LHCN-M2 (cell line): ENCODE results near the gene SULF2. TPM values are rescaled to one million over a fixed set of nuclear protein-coding genes. Genes with fewer than 3 reads are reported as not detected.

ENCODE experiments used
- DNase-seq: peaks from one replicate; pipeline ENCODE4 v3.0.0-alpha.2; 2012; ENCODE audit warnings: low read depth
- total RNA-seq: library from RNA; depleted of rRNA; stranded (reverse); fragments of >200 nt; gene quantifications from 2 replicates; pipeline ENCODE4 v1.2.3, GENCODE V29; 2014

SULF2 gene
- total RNA-seq, 1 experiment from 2014 or later: 3.2 TPM

DNA sequence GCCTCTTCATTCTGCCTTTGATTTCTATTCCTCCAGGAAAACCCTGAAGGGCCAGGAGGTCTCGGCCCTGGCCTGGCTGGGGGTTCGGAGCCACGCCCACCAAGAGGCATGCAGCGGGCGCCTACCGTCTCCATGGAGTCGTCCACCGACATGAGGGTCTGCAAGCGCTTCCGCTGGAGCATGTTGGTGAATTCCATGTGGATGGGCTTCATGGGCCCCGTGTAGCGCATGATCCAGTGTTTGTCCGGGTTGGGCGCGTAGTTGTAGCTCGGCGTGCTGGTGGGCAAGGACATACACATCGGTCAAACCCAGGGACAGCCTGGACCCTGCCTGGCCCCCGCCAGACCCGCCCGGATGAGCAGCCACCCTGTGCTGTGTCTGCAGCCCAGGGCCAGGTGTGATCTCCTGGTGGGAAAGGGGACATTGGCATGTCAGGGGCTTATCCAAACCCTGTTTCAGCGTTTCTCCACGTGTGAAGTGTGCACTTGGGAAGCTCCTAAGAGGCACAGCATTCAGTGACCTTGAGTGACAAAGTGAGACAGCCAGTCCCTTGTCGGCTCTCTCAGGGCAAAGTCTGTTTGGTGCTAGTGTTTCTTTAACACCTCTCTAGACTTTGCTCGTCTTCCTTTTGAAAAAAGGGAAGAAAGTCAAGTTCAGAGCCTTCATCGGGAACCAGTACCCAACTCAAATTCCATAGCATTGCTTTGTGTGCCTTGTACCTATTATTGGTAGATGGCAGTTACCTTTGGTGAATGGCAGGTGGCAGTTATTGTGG is 100.8 kb downstream of the SULF2 start:
- DNase-seq: no peak

DNA sequence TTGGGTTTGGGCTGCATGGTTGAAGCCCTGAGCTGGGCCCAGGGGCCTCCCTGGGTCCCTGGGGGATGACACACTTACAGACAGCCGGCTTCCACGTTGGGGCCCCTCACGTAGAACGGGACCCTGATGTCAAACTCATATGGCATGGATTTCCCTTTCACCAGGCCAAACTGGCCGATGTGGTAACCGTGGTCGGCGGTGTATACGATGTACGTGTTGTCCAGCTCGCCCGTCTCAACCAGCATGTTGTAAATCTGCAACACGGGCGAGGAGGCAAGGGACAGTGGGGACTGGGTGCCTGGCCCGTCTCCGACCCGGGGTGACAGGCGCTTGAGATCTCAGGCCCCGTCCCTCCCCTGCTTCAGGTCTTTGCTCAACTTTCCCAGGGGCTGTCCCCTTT is 102.4 kb downstream of the SULF2 start:
- DNase-seq: no peak

DNA sequence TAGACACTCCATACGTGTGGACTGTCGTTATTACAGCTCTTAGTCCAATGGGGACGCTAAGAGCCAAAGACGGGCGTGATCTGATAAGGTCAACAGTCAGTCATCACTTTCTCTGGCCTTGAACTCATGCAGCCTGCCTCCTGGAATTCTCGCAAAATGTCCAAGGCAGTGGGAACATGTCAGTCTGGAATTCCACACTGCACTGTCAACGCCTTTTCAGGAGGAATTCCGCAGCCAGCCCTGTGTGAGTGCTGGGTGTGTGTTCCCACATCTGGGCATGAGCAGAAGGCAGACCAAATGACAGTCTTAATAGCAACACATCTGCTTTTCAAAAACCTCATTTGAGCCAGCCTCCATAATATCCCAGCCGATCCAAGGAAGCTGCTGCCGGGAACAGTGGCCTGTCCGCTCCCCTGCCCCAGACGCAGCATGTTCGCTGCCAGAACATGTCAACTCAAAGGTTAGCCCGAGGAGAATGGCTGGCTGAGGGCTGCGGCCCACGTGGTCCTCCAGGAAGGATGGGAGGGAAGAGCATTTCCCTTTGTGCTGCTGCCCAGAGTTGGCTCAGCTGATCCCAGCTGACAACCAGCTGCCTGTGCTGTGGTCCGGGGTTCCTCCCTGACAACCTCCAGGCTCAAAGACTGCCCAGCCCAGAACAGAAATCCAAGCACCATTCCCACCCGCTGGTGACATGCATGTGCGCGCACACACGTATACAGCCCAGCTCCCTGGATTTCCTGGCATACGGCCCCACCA is 103.1 kb downstream of the SULF2 start:
- DNase-seq: peak; percentile 20

DNA sequence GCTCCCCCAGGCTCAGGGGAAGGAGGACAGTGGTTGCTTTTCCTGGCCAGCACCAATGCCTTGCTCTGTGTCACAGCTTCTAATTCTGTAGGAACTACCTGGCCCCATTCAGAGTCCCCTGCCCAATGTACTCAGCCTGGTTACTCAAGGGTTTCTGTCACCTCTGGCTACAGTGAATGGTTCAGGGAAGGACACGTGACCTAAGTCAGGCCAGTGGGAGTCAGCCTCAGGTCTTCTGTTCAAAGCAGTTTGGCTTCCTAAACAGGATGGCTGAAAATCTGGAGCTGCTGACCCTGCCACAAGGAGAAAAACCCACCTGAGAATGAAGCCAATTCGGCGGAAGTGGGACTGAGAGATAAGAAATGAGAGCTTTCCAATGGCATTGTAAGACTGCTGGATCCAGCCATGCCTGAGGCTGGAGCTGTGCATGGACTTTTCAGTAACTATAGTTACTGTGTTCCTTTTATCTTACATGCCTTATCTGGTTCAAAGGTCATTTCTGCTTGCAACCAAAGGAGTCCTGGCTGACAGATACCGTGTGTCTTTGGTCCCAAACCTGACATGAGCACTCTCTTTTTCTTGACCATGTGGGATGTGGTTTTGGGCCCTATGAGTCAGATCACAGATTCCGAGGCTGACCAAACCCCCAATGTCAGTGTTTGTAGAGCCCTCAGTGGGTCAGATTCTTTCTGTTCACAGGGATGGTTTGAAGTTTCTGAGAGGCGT is 104.3 kb downstream of the SULF2 start:
- DNase-seq: peak; percentile 52

DNA sequence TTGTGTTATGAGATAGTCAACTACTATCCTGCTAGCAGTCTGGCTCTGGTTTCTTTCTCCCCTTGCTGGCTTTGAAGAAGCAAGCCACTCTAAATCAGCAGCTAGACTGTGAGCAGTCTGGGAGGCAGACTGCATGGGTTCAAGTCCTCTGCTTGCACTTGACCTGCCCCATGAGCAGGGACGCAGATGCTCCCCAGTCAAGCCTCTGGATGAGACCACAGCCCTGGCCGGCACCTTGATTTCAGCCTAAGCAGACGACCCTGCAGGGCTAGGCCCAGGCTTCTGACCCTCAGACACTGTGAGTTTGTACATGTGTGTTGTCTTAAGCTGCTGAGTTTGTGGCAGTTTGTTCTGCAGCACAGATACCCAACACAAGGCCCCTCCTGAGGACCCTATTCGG is 105.8 kb downstream of the SULF2 start:
- DNase-seq: no peak

DNA sequence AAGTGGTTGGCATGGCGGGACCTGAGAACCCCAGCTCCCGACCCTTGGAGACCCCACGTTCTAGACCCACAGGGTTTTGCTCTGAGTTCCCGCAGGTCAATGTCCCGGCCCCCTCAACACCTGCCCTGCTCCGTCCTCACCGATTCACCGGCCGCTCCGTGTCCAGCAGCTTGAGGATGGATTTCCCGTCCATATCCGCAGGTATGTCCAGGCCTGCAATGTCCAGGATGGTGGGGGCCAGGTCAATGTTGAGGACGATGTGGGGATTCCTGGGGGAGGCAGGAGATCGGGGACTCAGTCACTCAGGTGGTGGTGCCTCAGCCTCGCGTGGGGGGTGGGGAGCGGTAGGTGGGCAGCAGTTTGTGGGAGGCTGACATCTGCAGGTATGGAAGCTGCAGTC is 106.7 kb downstream of the SULF2 start:
- no peak for DNase-seq

DNA sequence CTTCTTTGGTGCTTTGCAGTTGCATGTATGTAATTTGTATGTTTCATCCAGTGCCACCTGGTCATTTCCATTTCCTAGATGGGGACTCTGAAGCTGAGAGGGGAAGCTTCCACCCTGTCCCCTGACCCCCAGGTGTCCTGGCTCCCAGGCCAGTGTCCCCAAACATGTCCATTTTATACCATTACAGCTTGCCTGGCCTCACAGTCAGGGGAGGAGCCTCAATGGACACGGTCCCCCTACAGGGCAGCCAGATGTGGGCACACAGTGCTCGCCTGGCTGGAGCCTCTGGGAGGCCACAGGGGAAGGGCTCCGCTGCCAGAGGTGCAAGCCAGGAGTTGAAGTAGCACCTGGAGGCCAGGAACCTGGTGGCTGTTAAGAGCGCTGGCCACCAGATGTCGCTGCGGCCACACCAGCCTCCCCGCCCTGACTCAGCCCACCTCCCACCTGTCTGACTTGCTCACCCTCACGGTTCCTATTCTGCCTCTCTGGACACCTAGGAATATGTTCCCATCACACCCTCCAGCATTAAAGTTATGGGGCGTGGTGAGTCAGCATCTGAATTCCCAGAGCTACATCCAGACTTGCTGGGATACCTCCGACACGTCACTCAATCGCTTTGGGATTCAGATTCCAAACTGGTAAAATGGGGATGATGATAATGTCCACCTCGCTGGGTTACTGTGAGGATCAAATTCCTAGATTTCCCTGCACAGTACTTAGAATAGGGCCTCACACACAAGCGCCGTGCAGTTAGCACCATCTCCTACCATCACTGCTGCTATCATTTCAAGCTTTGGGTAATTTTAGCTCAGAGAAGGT is 107.4 kb downstream of the SULF2 start:
- DNase-seq: peak; percentile 14

DNA sequence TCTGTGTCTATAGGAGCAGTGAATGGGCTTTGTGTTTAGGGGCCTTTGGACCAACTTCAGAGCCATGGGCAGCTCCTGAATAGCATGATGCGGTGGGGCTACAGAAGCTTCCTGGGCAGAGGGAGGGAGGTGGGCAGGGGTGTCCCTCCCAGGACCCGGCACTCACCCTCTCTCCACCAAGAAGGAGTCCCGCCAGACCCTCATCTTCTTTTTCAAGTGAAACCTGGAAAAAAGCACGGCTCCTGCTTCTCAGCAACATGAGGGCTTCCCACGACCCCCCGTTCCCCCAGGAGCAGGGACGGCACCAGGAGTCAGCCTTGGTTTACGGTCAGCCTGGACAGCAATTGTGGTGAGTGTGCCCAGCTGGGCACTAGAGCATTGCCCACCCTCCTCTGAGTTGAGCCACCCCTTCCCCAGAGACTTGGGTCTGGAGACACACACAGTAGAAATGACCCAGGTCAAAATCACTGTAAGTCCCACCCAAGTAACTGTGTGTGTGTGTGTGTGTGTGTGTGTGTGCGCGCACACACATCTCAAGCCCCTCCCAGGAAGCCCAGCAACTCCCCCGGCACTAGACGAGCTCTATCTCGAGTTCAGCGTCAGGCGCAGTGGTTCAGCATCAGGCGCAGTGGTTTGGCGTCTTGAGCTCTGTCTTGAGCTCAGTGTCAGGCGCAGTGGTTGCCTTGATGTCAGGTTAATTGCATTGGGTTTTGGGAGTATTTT is 108.2 kb downstream of the SULF2 start:
- DNase-seq: no peak

DNA sequence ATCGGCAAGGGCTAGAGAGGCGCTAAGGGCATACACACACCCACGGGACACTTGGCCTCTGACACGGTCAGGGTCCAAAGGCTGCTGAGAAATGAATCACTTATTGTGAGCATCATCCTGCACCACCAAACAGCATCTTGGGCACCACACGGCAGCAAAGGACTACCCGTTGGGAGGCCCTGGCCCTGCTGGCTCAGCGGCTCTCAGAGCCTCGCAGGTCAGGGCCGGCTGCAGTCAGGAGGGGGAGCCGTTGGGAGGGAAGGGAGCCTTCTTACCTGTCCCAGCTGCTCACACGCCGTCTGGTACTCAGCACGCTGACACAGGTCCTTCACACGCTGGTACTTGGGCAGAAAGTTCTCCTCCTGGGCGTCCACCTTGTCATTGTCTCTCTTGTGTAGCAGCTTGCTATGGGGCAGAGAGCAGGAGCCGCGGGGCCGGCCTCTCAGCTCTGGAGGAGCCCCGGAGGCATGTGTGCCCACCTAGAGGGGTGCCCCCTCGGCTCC is 109.0 kb downstream of the SULF2 start:
- DNase-seq: no peak

DNA sequence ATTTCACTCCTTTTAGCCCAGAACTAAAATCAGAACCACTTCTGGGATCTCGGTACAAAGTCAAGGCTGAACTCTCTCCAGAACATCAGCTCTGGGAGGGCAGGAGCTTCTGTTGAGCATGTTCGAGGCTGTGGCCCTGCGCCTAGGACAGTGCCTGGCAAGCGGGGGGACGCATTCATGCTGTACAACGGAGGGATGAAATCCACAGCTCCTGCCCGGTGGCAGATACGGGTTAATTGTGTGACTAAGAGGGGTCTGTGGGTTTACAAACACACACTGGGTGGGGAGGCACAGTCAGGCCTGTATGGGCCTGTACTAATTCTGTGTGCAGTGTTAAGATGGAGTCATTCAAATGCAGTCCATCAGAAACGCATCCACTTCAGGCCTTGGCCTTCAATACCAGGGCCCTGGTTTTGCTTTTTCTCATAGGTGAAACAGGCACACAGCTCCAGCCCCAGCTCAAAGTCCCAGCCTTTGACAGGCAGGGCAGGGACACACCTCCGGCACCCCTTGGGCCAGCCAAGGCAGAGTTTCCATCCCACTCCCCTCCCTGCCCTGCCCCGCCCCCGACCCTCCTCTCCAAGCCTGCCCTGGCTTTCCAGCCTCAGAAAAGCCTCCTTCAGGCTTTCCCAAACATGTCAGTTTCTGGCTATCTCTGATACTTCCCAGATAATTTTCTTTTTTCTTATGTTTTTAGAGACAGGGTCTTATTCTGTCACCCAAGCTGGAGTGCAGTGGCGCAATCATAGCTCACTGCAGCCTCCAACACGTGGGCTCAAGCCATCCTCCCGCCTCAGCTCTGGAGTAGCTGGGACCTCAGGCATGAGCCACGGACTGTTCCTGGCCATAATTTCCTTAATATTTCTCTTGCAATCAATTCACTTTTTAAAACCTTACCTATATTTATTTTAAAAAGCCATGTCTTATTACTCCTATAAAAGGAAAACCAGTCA is 109.8 kb downstream of the SULF2 start:
- DNase-seq: no peak

DNA sequence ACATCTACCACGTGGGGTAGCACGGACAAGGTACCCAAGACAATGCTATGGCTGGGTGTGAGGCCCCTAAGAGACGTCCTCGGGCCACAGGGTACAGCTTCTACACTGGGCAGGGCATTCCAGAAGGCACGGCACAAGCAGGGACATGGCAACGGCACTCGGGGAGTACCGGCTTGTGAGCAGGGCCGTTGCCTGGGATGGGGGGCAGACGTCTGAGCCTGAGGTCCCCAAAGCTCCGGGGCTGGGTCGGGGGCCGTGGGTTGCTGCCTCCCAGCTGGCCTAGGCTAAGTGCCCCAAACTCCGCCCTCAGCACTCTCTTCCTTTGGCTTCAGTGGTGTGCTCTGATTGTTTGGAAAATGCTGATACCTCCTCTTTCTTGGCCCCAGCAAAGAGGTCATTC is 110.6 kb downstream of the SULF2 start:
- DNase-seq: no peak

DNA sequence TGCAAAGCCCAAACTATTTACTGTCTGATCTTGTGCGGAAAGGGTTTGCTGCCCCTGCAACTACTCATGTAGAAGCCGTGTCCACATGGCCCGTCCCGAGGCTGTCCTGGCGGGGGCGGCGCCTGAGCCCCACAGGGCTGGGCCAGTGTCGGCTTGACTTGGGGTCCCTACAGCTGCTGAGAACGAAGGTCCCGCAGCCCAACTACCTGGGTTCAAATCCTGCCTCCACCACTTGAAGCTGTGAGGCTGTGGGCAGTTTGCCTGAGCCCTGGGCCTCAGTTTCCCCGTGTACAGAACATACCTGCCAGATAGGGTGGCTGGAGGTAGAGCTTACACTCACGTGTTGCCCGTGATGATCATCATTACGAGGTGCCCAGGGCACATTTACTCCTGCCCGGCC is 111.1 kb downstream of the SULF2 start:
- DNase-seq: no peak

DNA sequence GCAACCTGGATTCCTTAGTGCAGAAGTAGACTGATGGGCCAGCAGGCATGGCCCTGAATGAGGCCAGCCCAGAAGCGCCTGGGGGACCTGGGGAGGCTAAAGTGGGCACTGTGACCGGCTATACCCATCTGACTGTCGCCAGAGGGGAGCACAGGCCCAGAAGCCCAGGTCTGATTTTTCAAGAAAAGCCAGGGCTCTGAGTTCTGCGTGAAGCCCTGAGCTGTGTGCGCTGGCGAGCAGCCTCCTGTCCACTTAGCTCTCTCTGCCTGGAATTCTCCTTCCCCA is 111.7 kb downstream of the SULF2 start:
- DNase-seq: no peak

DNA sequence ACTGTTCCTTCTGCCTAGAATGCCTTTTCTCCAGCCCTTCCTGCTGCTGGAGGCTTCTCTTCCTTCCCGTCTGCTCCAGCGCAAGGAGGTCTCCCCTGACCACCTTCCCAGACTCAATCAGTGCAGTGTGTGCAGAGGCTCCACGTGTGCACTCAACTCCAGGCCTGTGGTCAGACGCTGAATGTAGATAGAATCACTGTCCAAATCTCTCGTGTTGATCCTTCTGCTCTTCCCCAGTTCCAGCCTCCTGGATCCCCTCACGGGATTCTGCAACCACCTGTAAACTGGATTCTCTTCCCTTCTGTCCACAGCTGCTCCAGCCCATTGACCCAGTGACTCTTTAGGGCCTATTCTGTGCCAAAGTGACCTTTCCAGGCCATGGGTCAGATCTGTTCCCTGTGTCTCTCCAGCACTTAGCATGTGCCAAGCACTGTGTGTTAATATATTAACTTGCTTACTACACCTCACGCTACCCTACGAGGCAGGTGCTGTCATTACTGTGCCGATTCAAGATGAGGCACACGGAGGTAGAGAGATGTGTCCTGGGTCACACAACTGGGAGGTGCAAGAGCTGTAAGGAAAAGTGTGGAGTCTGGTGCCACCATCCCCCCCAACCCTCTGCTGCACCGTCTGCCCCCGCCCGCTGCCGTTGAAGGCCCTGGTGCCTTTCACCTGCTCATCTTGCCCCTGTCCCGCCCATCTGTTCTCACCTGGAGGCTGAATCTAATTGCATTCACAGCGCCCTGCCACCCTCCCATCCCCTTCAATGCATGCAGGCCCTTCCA is 112.2 kb downstream of the SULF2 start:
- no peak for DNase-seq

DNA sequence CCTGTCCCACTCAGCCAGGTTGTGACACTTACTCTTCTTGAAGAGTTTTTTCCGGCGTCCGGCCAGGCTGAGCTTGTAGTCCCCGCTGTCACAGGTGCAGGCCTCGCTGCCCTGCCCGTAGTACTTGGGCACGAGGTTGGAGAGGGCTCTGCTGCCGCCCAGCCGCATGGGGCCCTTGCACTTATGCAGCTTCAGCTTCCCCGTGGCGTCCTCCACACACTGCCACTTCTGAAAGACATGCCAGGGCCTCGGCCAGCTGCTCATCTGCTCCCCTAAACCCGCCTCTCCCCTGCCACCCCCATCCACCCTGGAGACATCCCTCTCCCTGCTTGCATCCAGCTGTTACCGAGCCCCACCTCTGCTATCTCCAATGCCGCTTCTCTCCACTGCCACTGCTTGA is 113.1 kb downstream of the SULF2 start:
- DNase-seq: no peak

DNA sequence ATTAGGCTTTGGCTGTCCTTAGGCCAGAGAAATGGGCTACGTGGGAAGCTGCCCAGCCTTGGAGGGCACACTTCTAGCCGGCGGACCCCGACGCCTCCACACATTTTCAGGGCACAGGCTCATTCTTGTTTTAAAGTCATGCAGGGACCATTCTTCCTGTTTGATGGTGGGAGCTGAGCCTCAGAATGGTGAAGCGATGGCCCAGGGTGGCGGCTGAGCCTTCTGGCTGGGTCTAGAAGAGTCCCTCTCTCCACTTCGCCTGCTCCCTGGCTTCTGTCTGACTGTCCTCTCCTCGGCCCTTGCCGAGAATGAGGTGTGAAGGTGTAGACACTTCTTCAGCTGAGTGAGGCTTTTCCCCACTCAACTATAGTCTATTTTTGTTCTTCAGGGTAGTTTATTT is 114.4 kb downstream of the SULF2 start:
- DNase-seq: no peak

DNA sequence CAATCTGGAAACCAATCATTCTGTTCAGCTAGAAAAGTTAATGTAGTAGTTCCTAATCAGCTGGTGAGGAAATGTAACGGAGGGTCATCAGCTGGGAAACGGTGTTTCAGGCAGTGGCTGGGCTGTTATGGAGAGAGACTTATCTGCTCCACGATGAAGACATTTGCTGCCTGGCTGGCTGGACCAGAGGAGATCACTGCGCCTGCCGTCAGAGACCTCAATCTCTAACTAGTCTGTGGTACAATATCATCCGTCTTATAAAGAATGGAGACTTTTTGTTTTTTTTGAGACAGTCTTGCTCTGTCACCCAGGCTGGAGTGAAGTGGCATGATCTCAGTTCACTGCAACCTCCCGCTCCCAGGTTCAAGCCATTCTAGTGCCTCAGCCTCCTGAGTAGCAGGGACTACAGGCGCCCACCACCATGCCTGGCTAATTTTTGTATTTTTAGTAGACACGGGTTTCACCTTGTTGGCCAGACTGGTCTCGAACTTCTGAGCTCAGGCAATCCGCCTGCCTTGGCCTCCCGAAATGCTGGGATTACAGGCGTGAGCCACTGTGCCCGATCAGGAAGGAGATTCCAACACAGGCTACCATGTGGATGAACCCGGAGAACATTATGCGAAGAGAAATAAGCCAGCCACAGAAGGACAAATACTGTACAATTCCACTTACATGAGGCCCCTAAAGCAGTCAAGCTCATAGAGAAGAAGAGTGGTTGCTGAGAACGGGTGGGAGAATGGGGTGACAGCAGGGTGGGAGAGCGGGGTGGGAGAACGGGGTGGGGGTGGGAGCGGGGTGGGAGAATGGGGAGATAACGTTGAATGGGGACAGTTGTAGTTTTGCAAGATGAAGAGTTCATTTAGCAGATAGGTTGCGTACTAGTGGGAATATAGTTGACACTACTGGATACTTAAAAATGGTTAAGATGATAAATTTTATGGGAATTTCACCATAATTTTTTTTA is 115.1 kb downstream of the SULF2 start:
- no peak for DNase-seq

DNA sequence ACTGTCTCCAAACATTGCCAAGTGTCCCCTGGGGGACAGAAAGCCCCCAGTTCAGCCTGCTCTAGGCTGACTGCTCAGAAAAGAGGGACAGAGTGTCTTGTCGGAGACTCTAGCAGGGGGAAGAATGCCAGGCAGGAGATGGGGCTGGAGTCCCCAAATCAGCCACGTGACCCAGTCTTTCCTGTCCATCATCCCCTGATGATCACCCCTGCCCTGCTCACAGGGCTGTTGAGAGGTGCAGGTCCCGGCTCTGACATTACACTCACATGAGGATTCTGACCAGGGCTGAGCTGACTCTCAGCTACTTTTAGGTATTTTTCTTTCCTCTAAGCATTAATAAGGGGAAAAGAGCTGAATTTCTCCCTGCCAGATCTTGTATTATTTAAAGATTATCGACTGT is 115.8 kb downstream of the SULF2 start:
- no peak for DNase-seq
